ENCODE results near the gene ZRANB2. TPM values are rescaled to one million over a fixed set of nuclear protein-coding genes. Genes with fewer than 3 reads are reported as not detected.

The ZRANB2 gene
- total RNA-seq, 1 experiment from 2014 or later: 54.2 TPM

DNA sequence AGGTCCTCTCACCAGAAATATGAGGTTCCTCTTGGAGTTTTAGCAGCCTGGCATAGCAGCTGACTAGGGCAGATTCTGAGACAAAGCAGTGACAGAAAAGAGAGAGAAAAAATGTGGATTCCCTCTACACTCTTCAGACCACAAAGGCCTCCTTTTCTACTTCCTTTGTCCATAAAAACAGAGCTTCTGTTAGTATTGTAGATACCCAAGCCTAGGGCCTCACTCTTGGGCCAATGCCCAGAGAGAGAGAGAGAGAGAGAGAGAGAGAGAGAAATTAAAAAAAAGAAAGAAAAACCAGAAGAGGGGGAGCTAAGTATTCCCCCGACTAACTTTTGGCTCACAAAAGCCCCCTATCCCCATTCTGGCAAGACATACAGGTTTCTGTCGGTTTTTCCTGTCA, 2.4 kb upstream of the ZRANB2 start:
- no peaks in the 10 kb centered on the region for H3K36me3 ChIP-seq (ENCODE audit: control insufficient read depth, insufficient read depth, low read length)
- TF ChIP-seq CTCF (IDR thresholded peaks at IDR 0.05; ENCODE audit: insufficient read depth in 1 of 2, low read depth in 1 of 2, low read length in 1 of 2, severe bottlenecking in 1 of 2, unreplicated experiment in 1 of 2): no peak
- DNase-seq: no peak
- no peaks in the 10 kb centered on the region for H3K4me1 Mint-ChIP-seq (ENCODE audit: low read depth, unreplicated experiment)
- H3K36me3 Mint-ChIP-seq (ENCODE audit: insufficient read depth, unreplicated experiment): no peaks in the 10 kb centered on the region
- ChIA-PET CTCF (no interaction called here), POLR2A (no interaction called here)
- H3K27me3 Mint-ChIP-seq (ENCODE audit: insufficient read depth, unreplicated experiment): no peaks in the 10 kb centered on the region
- no peaks in the 10 kb centered on the region for H3K4me1 ChIP-seq
- H3K9me3 ChIP-seq: no peaks in the 10 kb centered on the region
- no TSS peak for BruUV-seq (replicated peaks)
- H3K9me3 Mint-ChIP-seq (ENCODE audit: unreplicated experiment): no peaks in the 10 kb centered on the region
- intact Hi-C loops (cut with micrococcal nuclease; ENCODE audit: unreplicated experiment): no loop called here
- no peak overlapping the region for H3K4me3 Mint-ChIP-seq (ENCODE audit: unreplicated experiment)
- H3K4me3 ChIP-seq (ENCODE audit: low read depth, low read length): no peak overlapping the region
- H3K27me3 ChIP-seq (replicated peaks; ENCODE audit: control insufficient read depth, insufficient read depth, low read length): no peaks in the 10 kb centered on the region
- H3K27ac Mint-ChIP-seq (ENCODE audit: unreplicated experiment): no peak overlapping the region

DNA sequence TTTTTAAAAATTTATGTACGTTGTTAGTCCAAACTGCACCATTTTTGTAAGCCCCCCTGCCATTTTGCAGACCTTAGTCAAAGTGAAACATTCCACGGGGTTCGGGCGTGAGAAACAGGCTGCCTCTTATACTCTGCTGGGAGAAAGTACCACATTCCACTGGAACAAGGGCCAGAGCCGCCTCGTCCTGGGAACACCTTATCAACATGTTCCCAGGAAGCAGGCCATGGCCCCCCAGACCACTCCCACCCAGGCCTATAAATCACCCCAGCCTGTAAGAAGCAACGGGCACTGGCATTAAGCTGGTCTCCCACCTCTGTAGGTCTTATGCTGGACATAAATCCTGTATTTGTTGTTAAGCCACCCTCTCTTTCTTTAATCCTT, 854 bp upstream of the ZRANB2 start:
- peak overlapping the region; percentile 99 for H3K27ac Mint-ChIP-seq (ENCODE audit: unreplicated experiment)
- TF ChIP-seq CTCF (IDR thresholded peaks at IDR 0.05; ENCODE audit: insufficient read depth in 1 of 2, low read depth in 1 of 2, low read length in 1 of 2, severe bottlenecking in 1 of 2, unreplicated experiment in 1 of 2): no peak
- Histone ChIP-seq H3K27me3 (replicated peaks; ENCODE audit: control insufficient read depth, insufficient read depth, low read length) (no peaks in the 10 kb centered on the region), H3K9me3 (no peaks in the 10 kb centered on the region), H3K4me3 (ENCODE audit: low read depth, low read length) (peak overlapping the region; percentile 27), H3K4me1 (no peaks in the 10 kb centered on the region), H3K36me3 (ENCODE audit: control insufficient read depth, insufficient read depth, low read length) (no peaks in the 10 kb centered on the region)
- H3K36me3 Mint-ChIP-seq (ENCODE audit: insufficient read depth, unreplicated experiment): peaks cover 7% of the 10 kb centered on the region
- peak; percentile 2 to 31 for DNase-seq
- ChIA-PET CTCF (no interaction called here), POLR2A (no interaction called here)
- BruUV-seq (replicated peaks): TSS peak; percentile 94
- H3K27me3 Mint-ChIP-seq (ENCODE audit: insufficient read depth, unreplicated experiment): no peaks in the 10 kb centered on the region
- H3K9me3 Mint-ChIP-seq (ENCODE audit: unreplicated experiment): no peaks in the 10 kb centered on the region
- H3K4me3 Mint-ChIP-seq (ENCODE audit: unreplicated experiment): peak overlapping the region; percentile 75
- intact Hi-C loops (cut with micrococcal nuclease; ENCODE audit: unreplicated experiment): no loop called here
- no peaks in the 10 kb centered on the region for H3K4me1 Mint-ChIP-seq (ENCODE audit: low read depth, unreplicated experiment)

DNA sequence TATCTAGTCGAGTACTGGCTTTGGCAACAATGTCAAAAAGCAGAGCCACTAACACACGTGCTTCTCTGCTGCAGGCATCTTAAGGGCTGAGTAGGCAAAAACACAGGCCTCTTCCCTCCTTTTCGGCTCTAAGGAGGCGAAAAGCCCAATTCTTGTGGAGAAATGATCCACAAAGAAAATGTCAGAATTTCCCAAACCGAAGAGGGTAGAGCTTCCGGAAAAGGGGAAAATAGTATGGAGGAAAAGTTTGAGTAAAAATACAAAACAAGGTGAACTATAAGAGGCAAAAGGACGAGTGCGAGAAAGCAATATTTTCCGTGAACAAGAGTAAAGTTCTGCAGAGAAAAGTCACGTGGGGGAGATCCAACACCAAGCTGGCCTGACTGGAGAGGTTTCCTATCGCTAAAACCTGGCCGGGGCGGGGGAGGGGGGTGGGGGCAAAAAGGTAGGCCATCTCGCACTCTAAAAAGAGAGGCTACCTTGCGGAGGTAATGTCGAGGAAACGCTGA, 551 bp downstream of the ZRANB2 start:
- ChIA-PET POLR2A (interaction anchor here (1.2 kb wide), 1 partner anchor 670 kb away, joined by 3 read pairs; the partner anchor contains the start of gene CTH), CTCF (interaction anchor here (0.6 kb wide), 1 partner anchor 462 kb away, joined by 4 read pairs; no protein-coding TSS in a partner anchor)
- intact Hi-C loops (cut with micrococcal nuclease; ENCODE audit: unreplicated experiment): no loop called here
- peak overlapping the region; percentile 65 for H3K4me3 ChIP-seq (ENCODE audit: low read depth, low read length)
- no peaks in the 10 kb centered on the region for H3K4me1 ChIP-seq
- Mint-ChIP-seq H3K27me3 (ENCODE audit: insufficient read depth, unreplicated experiment) (no peaks in the 10 kb centered on the region), H3K27ac (ENCODE audit: unreplicated experiment) (peak overlapping the region; percentile 99), H3K4me3 (ENCODE audit: unreplicated experiment) (peak overlapping the region; percentile 75), H3K4me1 (ENCODE audit: low read depth, unreplicated experiment) (no peaks in the 10 kb centered on the region), H3K36me3 (ENCODE audit: insufficient read depth, unreplicated experiment) (peaks cover 19% of the 10 kb centered on the region), H3K9me3 (ENCODE audit: unreplicated experiment) (no peaks in the 10 kb centered on the region)
- TF ChIP-seq CTCF (IDR thresholded peaks at IDR 0.05; ENCODE audit: insufficient read depth in 1 of 2, low read depth in 1 of 2, low read length in 1 of 2, severe bottlenecking in 1 of 2, unreplicated experiment in 1 of 2): no peak
- H3K9me3 ChIP-seq: no peaks in the 10 kb centered on the region
- DNase-seq: no peak
- H3K27me3 ChIP-seq (replicated peaks; ENCODE audit: control insufficient read depth, insufficient read depth, low read length): no peaks in the 10 kb centered on the region
- H3K36me3 ChIP-seq (ENCODE audit: control insufficient read depth, insufficient read depth, low read length): no peaks in the 10 kb centered on the region
- BruUV-seq (replicated peaks): TSS peak; percentile 57

Data from Caco-2 (cell line).